NCI-H128 (cell line): ENCODE measurements around the gene TBXA2R.

Experiments
- DNase-seq: peaks from one replicate; lab custom pipeline; 2025; ENCODE audit not compliant: unreplicated experiment; lab: John Stamatoyannopoulos, UW

The TBXA2R gene

GRCh38 chr19:3620817-3621547 lies 14.3 kb upstream of the TBXA2R start:
- DNase-seq: no peak

GRCh38 chr19:3620145-3620816 lies 13.6 kb upstream of the TBXA2R start:
- DNase-seq: no peak

GRCh38 chr19:3619631-3620012 lies 12.9 kb upstream of the TBXA2R start:
- DNase-seq: no peak

GRCh38 chr19:3618811-3619630 lies 12.3 kb upstream of the TBXA2R start:
- DNase-seq: no peak

- no peak for DNase-seq
These were observed 11.6 kb upstream of the TBXA2R start for GRCh38 chr19:3618144-3618810.

- DNase-seq: no peak
These were observed 10.8 kb upstream of the TBXA2R start for GRCh38 chr19:3617463-3617862.

- DNase-seq: no peak
These were observed 9.0 kb upstream of the TBXA2R start for GRCh38 chr19:3615524-3616135.

GRCh38 chr19:3614858-3615505 lies 8.3 kb upstream of the TBXA2R start:
- DNase-seq: no peak

- DNase-seq: no peak
These were observed 7.4 kb upstream of the TBXA2R start for GRCh38 chr19:3613818-3614661.

GRCh38 chr19:3612901-3613741 lies 6.4 kb upstream of the TBXA2R start:
- DNase-seq: no peak

- no peak for DNase-seq
These were observed 5.7 kb upstream of the TBXA2R start for GRCh38 chr19:3612330-3612729.

GRCh38 chr19:3611841-3612240 lies 5.2 kb upstream of the TBXA2R start:
- no peak for DNase-seq

- DNase-seq: no peak
These were observed 4.4 kb upstream of the TBXA2R start for GRCh38 chr19:3610745-3611717.

- no peak for DNase-seq
These were observed 3.4 kb upstream of the TBXA2R start for GRCh38 chr19:3609779-3610719.

- no peak for DNase-seq
These were observed 2.2 kb upstream of the TBXA2R start for GRCh38 chr19:3608750-3609322.

GRCh38 chr19:3608079-3608641 lies 1.5 kb upstream of the TBXA2R start:
- DNase-seq: no peak
